Activated CD8-positive, alpha-beta memory T cell treated with anti-CD3 and anti-CD28 coated beads, Interleukin-2, amount 50 U/mL, for 1 hour (primary cell): ENCODE measurements around the gene ADH7.
"Not testable (repeated sequence)": the region's sequence is repeated elsewhere in the genome, so short reads cannot be mapped to it uniquely, and the experiment has no call there.

Source experiments
- DNase-seq: peaks from one replicate; pipeline ENCODE4 v3.0.0-alpha.2; 2020; ENCODE audit errors: extremely low read depth

ADH7 gene

DNA sequence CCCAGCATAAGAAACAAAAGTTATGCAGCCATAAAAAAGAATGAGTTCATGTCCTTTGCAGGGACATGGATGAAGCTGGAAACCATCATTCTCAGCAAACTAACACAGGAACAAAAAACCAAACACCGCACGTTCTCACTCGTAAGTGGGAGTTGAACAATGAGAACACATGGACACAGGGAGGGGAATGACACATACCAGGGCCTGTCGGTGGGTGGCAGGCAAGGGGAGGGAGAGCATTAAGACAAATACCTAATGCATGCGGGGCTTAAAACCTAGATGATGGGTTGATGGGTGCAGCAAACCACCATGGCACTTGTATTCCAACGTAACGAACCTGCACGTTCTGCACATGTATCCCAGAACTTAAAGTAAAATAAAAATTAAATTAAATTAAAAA is 19.4 kb downstream of the ADH7 start:
- DNase-seq = not testable (repeated sequence)

DNA sequence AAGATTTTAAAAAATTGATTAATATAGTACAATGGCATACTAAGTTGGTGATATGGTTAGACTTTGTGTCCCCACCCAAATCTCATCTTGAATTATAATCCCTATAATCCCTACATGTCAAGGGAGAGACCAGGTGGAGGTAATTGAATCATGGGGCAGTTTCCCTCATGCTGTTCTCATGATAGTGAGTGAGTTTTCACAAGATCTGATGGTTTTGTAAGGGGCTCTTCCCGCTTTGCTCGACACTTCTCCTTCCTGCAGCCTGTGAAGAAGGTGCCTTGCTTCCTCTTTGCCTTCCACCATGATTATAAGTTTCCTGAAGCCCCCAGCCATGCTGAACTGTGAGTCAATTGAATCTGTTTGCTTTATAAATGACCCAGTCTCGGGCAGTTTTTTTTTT is 20.2 kb downstream of the ADH7 start:
- not testable (repeated sequence) for DNase-seq

GRCh38 chr4:99414401-99414800 is 20.7 kb downstream of the ADH7 start:
- no peak for DNase-seq

- DNase-seq = no peak
Measured at GRCh38 chr4:99413140-99413539, 22.0 kb downstream of the ADH7 start.

GRCh38 chr4:99411041-99411440 is 24.1 kb downstream of the ADH7 start:
- DNase-seq = no peak

DNA sequence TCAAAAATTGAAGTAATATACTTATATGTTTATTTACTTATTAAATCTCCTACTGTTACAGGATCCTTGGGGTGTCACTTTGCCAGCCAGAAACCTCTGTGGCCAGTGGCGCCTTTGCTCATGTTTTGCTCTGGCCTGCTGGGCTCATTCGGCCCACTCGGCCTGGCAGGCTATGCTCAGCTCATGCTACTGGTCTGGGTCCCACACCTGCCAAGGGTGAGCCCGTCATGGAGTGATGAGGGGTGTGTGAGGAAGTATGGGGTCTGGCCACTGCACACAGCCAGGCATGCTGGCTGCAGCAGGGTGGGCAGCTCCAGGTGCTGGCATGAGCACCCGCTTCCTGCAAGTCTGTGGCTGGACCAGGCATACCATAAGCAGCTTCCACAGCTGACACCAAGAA is 25.1 kb downstream of the ADH7 start:
- DNase-seq = no peak

DNA sequence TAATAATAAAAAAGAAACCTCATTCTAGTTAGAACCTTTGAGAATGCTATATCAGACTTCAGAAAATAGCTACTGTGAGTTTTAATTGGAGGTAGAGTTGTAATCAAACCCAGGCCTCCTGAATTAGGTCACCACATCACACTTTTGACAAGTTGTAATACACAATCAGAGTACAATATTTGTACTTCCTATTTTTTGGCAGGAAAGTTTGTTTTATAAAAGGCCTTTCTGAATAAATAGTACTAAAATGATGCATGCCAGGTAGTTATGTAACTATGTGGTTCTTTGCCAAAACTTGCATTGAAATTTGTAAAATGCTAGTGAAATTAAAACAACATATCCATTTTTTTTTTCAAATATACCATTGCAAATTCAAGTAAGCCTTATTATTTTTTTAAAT is 26.8 kb downstream of the ADH7 start:
- no peak for DNase-seq

- DNase-seq = no peak
Measured at GRCh38 chr4:99405433-99406115, 29.6 kb downstream of the ADH7 start.

GRCh38 chr4:99404595-99405287 is 30.4 kb downstream of the ADH7 start:
- DNase-seq = no peak

GRCh38 chr4:99403380-99404184 is 31.6 kb downstream of the ADH7 start:
- DNase-seq = no peak

GRCh38 chr4:99402765-99403164 is 32.4 kb downstream of the ADH7 start:
- DNase-seq = no peak

DNA sequence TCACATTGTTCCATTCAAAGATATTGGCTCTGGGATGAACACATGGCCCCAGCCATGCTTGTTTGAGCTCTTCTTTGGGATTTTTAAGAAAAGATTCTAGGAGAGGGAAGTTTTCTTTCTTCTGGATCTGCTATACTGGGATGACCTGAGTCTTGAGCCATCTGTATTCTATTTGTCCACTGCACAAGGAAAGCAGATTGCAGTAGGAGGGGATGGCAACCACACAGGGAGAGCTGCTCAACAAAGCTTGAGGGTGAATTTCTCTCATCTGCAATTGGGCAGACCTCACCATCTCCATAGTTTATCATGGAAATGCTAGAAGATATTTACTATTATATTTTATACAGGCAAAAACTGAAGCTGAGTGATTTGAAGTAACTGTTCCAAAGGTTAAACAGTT is 34.3 kb downstream of the ADH7 start:
- DNase-seq = no peak

DNA sequence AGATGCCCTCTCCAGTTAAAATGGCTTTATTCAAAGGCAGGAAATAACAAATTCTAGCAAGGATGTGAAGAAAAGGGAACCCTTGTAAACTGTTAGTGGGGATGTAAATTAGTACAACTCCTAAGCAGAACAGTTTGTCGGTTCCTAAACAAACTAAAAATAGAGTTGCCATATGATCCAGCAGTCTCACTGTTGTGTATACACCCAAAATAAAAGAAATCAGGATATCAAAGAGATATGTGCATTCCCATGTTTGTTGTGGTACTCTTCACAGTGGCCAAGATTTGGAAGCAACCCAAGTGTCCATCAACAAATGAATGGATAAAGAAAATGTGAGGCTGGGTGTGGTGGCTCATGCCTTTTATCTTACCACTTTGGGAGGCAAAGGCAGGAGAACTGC is 36.1 kb downstream of the ADH7 start:
- DNase-seq = no peak

GRCh38 chr4:99395595-99396364 is 39.4 kb downstream of the ADH7 start:
- no peak for DNase-seq

- no peak for DNase-seq
Measured at GRCh38 chr4:99394896-99395295, 40.2 kb downstream of the ADH7 start.

DNA sequence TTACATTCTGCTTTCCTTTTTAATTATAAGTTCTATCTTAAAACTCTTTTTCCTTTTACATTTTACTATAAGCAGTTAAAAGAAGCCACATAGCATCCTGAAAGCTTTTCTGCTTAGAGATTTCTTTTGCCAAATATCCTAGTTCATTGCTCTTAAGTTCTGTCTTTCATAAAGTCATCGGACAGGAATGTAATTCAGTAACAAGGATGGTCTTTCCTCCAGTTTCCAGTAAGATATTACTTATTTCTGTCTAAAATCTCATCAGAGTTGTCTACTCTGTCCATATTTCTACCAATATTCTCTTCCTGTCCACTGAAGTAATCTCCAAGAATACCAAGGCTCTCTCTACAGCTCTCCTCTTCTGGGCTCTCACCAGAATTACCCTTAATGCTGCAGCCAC is 45.1 kb downstream of the ADH7 start:
- no peak for DNase-seq

GRCh38 chr4:99389606-99390005 is 45.5 kb downstream of the ADH7 start:
- DNase-seq = no peak

DNA sequence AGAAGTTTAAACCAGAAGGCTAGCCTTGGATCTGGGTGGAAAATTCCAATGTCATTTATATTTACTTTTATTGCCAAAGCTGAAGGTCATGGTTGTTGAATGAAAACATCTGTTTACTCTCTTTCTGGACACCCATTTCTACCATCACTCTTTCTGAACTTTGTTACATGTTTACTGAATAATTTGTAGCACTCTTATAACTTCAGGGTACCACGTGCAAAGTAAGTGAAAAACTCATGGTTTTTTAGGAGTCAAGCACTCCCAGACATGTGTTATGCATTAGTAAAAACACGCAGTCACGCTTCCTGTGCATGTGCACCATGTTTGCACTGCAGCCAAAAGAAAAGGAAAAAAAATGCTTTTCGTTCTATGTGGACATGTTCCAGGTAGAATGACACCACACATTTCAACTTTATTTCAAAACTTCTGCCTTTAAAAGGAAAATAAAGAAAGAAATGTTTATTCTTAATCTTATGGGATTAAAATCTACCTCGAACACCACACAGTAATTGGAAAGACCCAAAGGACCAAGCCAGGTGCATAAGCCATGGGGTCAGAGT is 51.2 kb downstream of the ADH7 start:
- no peak for DNase-seq

DNA sequence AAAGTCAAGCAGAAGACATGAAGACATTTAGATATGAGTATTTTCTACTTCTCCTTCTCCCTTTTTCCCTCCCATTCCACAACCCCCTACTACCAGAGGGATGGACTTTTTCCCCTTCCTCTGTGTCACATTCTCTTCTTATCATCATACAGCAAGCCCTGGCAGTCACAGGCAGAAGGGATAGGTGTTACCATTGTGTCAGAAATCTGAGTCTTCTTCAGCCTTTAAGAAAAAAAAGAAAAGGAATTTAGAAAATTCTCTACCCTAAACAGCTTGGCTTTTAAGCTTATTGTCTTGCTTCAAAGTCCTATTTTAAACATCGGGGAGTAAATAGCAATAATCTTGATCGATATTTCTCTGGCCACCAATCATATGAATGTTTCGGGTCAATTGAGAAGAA is 51.7 kb downstream of the ADH7 start:
- no peak for DNase-seq

DNA sequence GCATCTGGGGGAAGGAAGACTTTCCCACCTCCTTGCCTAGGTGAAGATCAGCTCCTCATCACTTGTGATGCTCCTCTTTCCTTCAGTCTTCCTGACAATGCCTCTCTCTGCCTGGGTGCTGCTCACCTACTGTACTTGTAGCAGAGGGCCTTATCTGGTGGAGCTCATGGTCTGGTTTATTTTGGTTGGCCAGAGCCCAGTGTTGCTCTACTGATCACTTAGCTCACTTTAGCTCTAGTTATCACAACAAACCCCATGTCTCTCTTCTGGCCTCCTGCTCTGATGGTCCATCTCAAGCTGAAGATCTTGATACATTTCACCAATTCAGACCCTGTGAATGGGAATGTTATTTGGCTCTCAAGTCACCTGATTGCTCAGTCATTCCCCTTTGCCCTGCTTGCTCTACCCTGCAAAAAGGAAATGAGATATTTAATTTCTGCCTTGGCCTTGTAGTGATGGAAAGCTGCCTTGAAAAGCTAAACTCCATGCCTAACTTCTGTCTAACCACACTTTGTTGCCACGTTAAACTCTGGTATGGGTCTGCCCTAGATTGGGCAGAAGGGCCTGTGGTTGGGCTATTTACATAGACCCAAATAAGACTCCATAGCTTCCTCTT is 52.3 kb downstream of the ADH7 start:
- DNase-seq = no peak

DNA sequence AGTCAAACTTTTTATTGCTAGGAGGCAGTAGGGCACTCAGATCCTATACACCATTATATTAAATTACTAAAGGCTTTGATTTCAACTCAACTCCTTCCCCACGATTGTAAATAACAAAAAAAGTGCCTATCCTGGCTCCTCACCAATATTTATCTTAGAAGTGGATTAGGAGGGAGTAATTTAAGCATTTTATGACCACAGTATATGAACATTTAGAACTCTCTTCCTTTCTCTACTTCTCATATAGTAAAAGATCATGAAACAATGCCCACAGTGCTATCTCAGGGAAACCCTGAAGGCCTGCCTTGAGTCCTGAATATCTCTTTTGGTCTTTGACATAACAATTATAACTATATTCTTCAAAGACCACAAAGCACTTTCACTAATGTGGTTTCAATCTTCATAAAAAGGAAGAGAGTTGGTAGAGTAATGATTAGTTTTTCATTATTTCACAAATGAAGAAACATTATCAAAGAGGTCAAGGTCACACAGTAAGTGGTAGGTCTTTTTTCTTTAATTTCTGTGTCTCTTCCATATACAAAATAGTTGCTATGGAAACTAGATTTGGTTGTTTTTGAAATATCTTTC is 53.5 kb downstream of the ADH7 start:
- no peak for DNase-seq
